Activated CD4-positive, alpha-beta memory T cell treated with anti-CD3 and anti-CD28 coated beads for 36 hours (primary cell): ENCODE results near the gene CTSE. TPM values are rescaled to one million over a fixed set of nuclear protein-coding genes. Genes with fewer than 3 reads are reported as not detected.

Source experiments
- CTCF ChIA-PET: fragments of 350-600 bp; sonication (Branson Sonifier 250); formaldehyde crosslinking; loops from one replicate; lab custom pipeline; 2021; ENCODE audit warnings: antibody characterized with exemption, inconsistent platforms; lab: Charles Lee
- POLR2A ChIA-PET: fragments of 350-600 bp; sonication (Branson Sonifier 250); formaldehyde crosslinking; loops from one replicate; lab custom pipeline; 2021; ENCODE audit warnings: antibody characterized with exemption; lab: Charles Lee
- DNase-seq: peaks from one replicate; pipeline ENCODE4 v3.0.0-alpha.2; 2020
- H3K27ac Mint-ChIP-seq: one replicate; pipeline ENCODE4 v1.8.0; 2021; ENCODE audit warnings: mixed read lengths
- H3K27me3 Mint-ChIP-seq: one replicate; pipeline ENCODE4 v1.8.0; 2021; ENCODE audit warnings: mixed read lengths
- H3K36me3 Mint-ChIP-seq: one replicate; pipeline ENCODE4 v1.8.0; 2021; ENCODE audit warnings: mixed read lengths
- H3K4me1 Mint-ChIP-seq: one replicate; pipeline ENCODE4 v1.8.0; 2021; ENCODE audit warnings: low read depth, mixed read lengths
- H3K4me3 Mint-ChIP-seq: one replicate; pipeline ENCODE4 v1.8.0; 2021; ENCODE audit warnings: mild to moderate bottlenecking, mixed read lengths
- H3K9me3 Mint-ChIP-seq: one replicate; pipeline ENCODE4 v1.8.0; 2021; ENCODE audit warnings: mixed read lengths
- intact Hi-C: fragments of 100-400 bp; cut with micrococcal nuclease; formaldehyde crosslinking; loops from one replicate; pipeline ENCODE4 v1.15.1; 2023
- total RNA-seq, 2 experiments: library from RNA; stranded (reverse); gene quantifications; one replicate each; pipeline ENCODE4 v1.2.3, GENCODE V29; 2021

CTSE gene
- total RNA-seq, 2 experiments from 2014 or later: not detected

DNA sequence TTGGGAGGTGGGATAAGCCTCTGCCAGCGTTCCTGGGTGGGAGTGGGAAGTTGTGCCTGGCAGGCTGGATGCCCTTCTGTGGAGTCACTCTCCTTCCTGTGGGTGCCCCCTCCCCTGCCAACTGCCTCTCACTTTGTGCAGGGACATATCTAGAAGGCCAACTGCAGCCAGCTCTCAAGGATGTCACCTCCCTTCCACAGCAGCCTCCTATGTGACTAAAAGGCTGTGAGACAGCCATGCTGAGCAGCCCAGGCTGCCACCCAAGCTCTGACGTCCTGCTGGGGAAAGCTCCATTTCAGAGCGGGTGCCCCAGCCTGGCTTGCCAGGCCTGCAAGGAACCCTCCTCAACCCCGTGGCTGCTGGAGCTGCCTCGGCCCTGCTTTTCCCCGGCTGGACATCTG lies 60.9 kb downstream of the CTSE start:
- H3K9me3 Mint-ChIP-seq: no peaks in the 10 kb centered on the region
- ChIA-PET CTCF (interaction anchor here (0.9 to 5.4 kb wide), 3 partner anchors 15 to 304 kb away, joined by 3 to 46 read pairs (median 3); no protein-coding TSS in a partner anchor), POLR2A (no interaction called here)
- no peak overlapping the region for H3K27ac Mint-ChIP-seq
- intact Hi-C loops: no loop called here
- H3K27me3 Mint-ChIP-seq: peaks cover 5% of the 10 kb centered on the region
- H3K4me1 Mint-ChIP-seq: peaks cover 4% of the 10 kb centered on the region
- no peak overlapping the region for H3K4me3 Mint-ChIP-seq
- no peak for DNase-seq
- no peaks in the 10 kb centered on the region for H3K36me3 Mint-ChIP-seq

DNA sequence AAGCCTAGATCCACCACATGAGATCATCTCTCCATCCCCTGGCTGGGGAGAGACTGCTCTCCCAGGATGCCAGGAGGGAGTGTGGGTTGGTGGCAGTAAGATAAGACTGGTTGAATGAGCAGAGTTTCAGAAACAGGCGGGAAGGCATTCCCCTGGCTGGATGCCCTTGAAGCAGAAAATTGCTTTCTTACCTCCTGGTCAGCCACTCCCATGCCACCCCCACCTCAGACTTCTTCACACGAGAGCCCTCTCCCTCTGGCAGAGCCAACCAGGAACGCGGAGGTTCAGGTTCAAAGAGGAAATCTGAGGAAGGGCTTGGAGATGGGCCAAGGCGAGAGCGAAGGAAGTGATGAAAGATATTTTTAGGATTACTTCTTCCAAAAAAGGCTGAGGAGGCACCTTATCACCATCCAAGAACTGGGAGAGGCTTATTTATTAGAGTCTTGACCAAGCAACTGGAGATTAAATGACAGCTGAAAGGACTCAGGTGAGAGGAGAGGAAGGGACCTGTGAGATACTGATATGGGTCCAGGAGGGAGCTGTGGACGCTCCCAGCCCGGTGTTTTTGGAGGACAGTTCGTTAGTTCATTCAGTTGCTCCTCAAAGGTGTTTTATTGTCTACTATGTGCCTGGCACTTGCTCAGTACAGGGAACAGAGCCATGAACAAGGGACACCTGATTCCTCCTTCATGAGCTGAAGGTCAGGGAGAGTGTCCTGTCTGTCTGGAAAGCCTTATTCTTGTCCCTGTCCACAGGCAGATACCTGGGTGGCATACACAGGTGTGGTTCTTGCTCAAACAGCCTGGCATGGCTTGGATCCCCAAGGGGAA lies 61.5 kb downstream of the CTSE start:
- CTCF ChIA-PET: interaction anchor here (0.9 to 5.4 kb wide), 3 partner anchors 16 to 303 kb away, joined by 3 to 46 read pairs (median 3); no protein-coding TSS in a partner anchor
- H3K4me1 Mint-ChIP-seq: peaks cover 4% of the 10 kb centered on the region
- intact Hi-C loops: no loop called here
- H3K27ac Mint-ChIP-seq: no peak overlapping the region
- no peak for DNase-seq
- POLR2A ChIA-PET: no interaction called here
- H3K9me3 Mint-ChIP-seq: no peaks in the 10 kb centered on the region
- H3K4me3 Mint-ChIP-seq: no peak overlapping the region
- H3K36me3 Mint-ChIP-seq: no peaks in the 10 kb centered on the region
- peaks cover 5% of the 10 kb centered on the region for H3K27me3 Mint-ChIP-seq

DNA sequence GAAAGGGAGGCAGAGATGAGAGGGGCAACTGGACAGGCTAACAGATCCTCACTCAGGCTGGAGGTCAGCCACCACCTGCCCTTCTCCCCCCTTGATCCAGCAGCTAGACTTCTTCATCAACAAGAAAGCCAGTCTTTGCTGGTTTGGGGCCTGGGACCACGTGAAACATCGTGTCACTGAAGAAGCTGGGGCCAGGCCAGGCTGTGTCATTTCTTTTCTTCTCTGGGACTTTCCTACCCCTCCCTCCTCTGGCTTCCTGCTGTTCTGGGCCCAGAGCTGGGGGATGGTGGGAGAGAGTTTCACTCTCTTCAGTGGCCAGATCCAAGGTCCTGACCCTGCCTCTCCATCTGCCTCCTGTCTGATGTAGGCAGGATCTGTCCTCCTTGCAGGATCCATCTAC lies 62.3 kb downstream of the CTSE start:
- Mint-ChIP-seq H3K27me3 (peaks cover 5% of the 10 kb centered on the region), H3K36me3 (no peaks in the 10 kb centered on the region), H3K4me1 (peaks cover 4% of the 10 kb centered on the region), H3K4me3 (no peak overlapping the region), H3K27ac (no peak overlapping the region), H3K9me3 (no peaks in the 10 kb centered on the region)
- CTCF ChIA-PET: interaction anchor here (0.9 to 5.4 kb wide), 2 partner anchors 17 to 303 kb away, joined by 3 to 46 read pairs; no protein-coding TSS in a partner anchor
- intact Hi-C loops: no loop called here
- DNase-seq: peak; percentile 63
- POLR2A ChIA-PET: no interaction called here

GRCh38 chr1:205959789-205960188 lies 63.9 kb downstream of the CTSE start:
- CTCF ChIA-PET: interaction anchor here (0.6 to 5.4 kb wide), 2 partner anchors 18 to 1063 kb away, joined by 3 to 46 read pairs; no protein-coding TSS in a partner anchor
- H3K36me3 Mint-ChIP-seq: no peaks in the 10 kb centered on the region

More at GRCh38 chr1:205959789-205960188, 63.9 kb downstream of the CTSE start:
- no peaks in the 10 kb centered on the region for H3K9me3 Mint-ChIP-seq
- H3K27me3 Mint-ChIP-seq: peaks cover 7% of the 10 kb centered on the region
- H3K4me1 Mint-ChIP-seq: peaks cover 4% of the 10 kb centered on the region
- no peak overlapping the region for H3K4me3 Mint-ChIP-seq
- intact Hi-C loops: no loop called here
- H3K27ac Mint-ChIP-seq: no peak overlapping the region
- DNase-seq: no peak
- POLR2A ChIA-PET: no interaction called here

Other genes starting within 250 kb of the CTSE start
- gene RAB29, start 248.4 kb downstream of the CTSE start, total RNA-seq: 10 to 100 TPM; 31.5 to 31.6 TPM
- 10 to 100 TPM; 34.9 to 35.0 TPM for gene SLC41A1, start 210.7 kb downstream of the CTSE start, total RNA-seq
- gene PM20D1, start 173.8 kb downstream of the CTSE start, total RNA-seq: under 1 TPM; 0.29 to 0.55 TPM
- gene SLC26A9, start 80.4 kb downstream of the CTSE start, total RNA-seq: not detected
- not detected for gene RAB7B, start 20.5 kb downstream of the CTSE start, total RNA-seq
- not detected for gene RHEX, start 29.3 kb upstream of the CTSE start, total RNA-seq
- gene AVPR1B, start 93.5 kb upstream of the CTSE start, total RNA-seq: not detected
- gene FAM72A, start 178.9 kb upstream of the CTSE start, total RNA-seq: 10 to 100 TPM; 28.5 to 31.5 TPM
- 10 to 100 TPM; 55.4 to 56.2 TPM for gene SRGAP2, start 179.6 kb upstream of the CTSE start, total RNA-seq